Airway epithelial cell (primary cell): ENCODE data around the gene SAP30BP. TPM values are rescaled to one million over a fixed set of nuclear protein-coding genes. Genes with fewer than 3 reads are reported as not detected.

Source experiments
- total RNA-seq: library from RNA; depleted of rRNA; stranded (reverse); fragments of >200 nt; gene quantifications from 2 replicates; pipeline ENCODE4 v1.2.3, GENCODE V29; 2015

SAP30BP gene
- total RNA-seq: 37.0 and 56.6 TPM in 2 replicates

GRCh38 chr17:75666959-75667790, at the start of gene SAP30BP, which contains the start of gene RECQL5:
TSS of gene SAP30BP (plus strand) at chr17:75667338. CDS start at chr17:75667373, 35 bp downstream.
TSS of gene RECQL5 (minus strand) at chr17:75667154. CDS start at chr17:75666557, 597 bp downstream.

GRCh38 chr17:75632863-75633485, 34.2 kb upstream of the SAP30BP start, which contains the start of gene SMIM5:
TSS of gene SMIM5 (plus strand) at chr17:75633434. CDS start at chr17:75640202, 6,768 bp downstream.

GRCh38 chr17:75720656-75721462, 53.7 kb downstream of the SAP30BP start, which contains the start of gene ITGB4:
TSS of gene ITGB4 (plus strand) at chr17:75721459. CDS start at chr17:75724704, 3,245 bp downstream.

Other genes starting within 250 kb of the SAP30BP start
- gene TMEM94, start 210.7 kb upstream of the SAP30BP start, total RNA-seq: 42.2 and 54.5 TPM in 2 replicates
- 10.4 and 15.6 TPM in 2 replicates for gene CASKIN2, start 151.8 kb upstream of the SAP30BP start, total RNA-seq
- gene TSEN54, start 150.8 kb upstream of the SAP30BP start, total RNA-seq: 29.6 and 43.5 TPM in 2 replicates
- 47.7 and 48.8 TPM in 2 replicates for gene LLGL2, start 141.6 kb upstream of the SAP30BP start, total RNA-seq
- 0.07 and 0.65 TPM in 2 replicates for gene MYO15B, start 79.5 kb upstream of the SAP30BP start, total RNA-seq
- gene SMIM5, start 33.9 kb upstream of the SAP30BP start, total RNA-seq: 2.4 and 2.6 TPM in 2 replicates
- gene RECQL5, start 184 bp upstream of the SAP30BP start, total RNA-seq: 15.7 and 22.9 TPM in 2 replicates
- gene ITGB4, start 54.1 kb downstream of the SAP30BP start, total RNA-seq: 757 and 873 TPM in 2 replicates
- gene GALK1, start 97.9 kb downstream of the SAP30BP start, total RNA-seq: 28.9 and 35.3 TPM in 2 replicates
- gene UNK, start 117.5 kb downstream of the SAP30BP start, total RNA-seq: 12.8 and 21.7 TPM in 2 replicates
- 9.6 and 10.1 TPM in 2 replicates for gene UNC13D, start 177.1 kb downstream of the SAP30BP start, total RNA-seq
- 39.0 and 54.4 TPM in 2 replicates for gene WBP2, start 188.0 kb downstream of the SAP30BP start, total RNA-seq
- gene TRIM47, start 211.2 kb downstream of the SAP30BP start, total RNA-seq: 29.3 and 32.2 TPM in 2 replicates
- 28.1 and 28.6 TPM in 2 replicates for gene TRIM65, start 229.6 kb downstream of the SAP30BP start, total RNA-seq
- 31.9 and 35.0 TPM in 2 replicates for gene MRPL38, start 237.5 kb downstream of the SAP30BP start, total RNA-seq